ENCODE data around the gene TSPEAR. TPM values are rescaled to one million over a fixed set of nuclear protein-coding genes. Genes with fewer than 3 reads are reported as not detected.

The TSPEAR gene
- total RNA-seq, 2 donors from 2014 or later = not detected

- Histone ChIP-seq H3K36me3 (no peaks in the 10 kb centered on the region), H3K4me3 (no peak overlapping the region), H3K4me1 (ENCODE audit: control insufficient read depth in 1 of 2, low read depth in 2 of 2) (no peaks in the 10 kb centered on the region), H3K9me3 (no peaks in the 10 kb centered on the region), H3K27ac (no peak overlapping the region), H3K27me3 (replicated peaks; ENCODE audit: insufficient read depth) (no peaks in the 10 kb centered on the region)
- ATAC-seq (ENCODE audit: insufficient number of reproducible peaks, low FRiP score, low read depth) (no peak), DNase-seq (ENCODE audit: low spot score) (no peak)
- TF ChIP-seq CTCF (IDR thresholded peaks at IDR 0.05) = no peak
Observed at GRCh38 chr21:44684077-44684476, 27.3 kb downstream of the TSPEAR start.

- H3K9me3 ChIP-seq = no peaks in the 10 kb centered on the region
- no peak for DNase-seq (ENCODE audit: low spot score)
- H3K4me1 ChIP-seq (ENCODE audit: control insufficient read depth in 1 of 2, low read depth in 2 of 2) = no peaks in the 10 kb centered on the region
- no peak for TF ChIP-seq CTCF (IDR thresholded peaks at IDR 0.05)
- H3K36me3 ChIP-seq = no peaks in the 10 kb centered on the region
- no peak overlapping the region for H3K27ac ChIP-seq
- ATAC-seq (ENCODE audit: insufficient number of reproducible peaks, low FRiP score, low read depth) = no peak
- no peak overlapping the region for H3K4me3 ChIP-seq
- H3K27me3 ChIP-seq (replicated peaks; ENCODE audit: insufficient read depth) = no peaks in the 10 kb centered on the region
Observed at GRCh38 chr21:44682580-44683151, 28.7 kb downstream of the TSPEAR start.

GRCh38 chr21:44681861-44682579, 29.4 kb downstream of the TSPEAR start, which contains the start of gene KRTAP12-1:
TSS of gene KRTAP12-1 (minus strand) at chr21:44682163. CDS start at chr21:44682123, 40 bp downstream.
- ATAC-seq (ENCODE audit: insufficient number of reproducible peaks, low FRiP score, low read depth) (no peak), DNase-seq (ENCODE audit: low spot score) (no peak)
- Histone ChIP-seq H3K4me1 (ENCODE audit: control insufficient read depth in 1 of 2, low read depth in 2 of 2) (no peaks in the 10 kb centered on the region), H3K4me3 (no peak within 1 kb of the TSS), H3K9me3 (no peaks in the 10 kb centered on the region), H3K27ac (no peak within 1 kb of the TSS), H3K36me3 (no peaks in the 10 kb centered on the region), H3K27me3 (replicated peaks; ENCODE audit: insufficient read depth) (no peaks in the 10 kb centered on the region)
- TF ChIP-seq CTCF (IDR thresholded peaks at IDR 0.05) = no peak

- Histone ChIP-seq H3K27me3 (replicated peaks; ENCODE audit: insufficient read depth) (no peaks in the 10 kb centered on the region), H3K4me3 (no peak overlapping the region), H3K9me3 (no peaks in the 10 kb centered on the region), H3K36me3 (no peaks in the 10 kb centered on the region), H3K27ac (no peak overlapping the region), H3K4me1 (ENCODE audit: control insufficient read depth in 1 of 2, low read depth in 2 of 2) (no peaks in the 10 kb centered on the region)
- DNase-seq (ENCODE audit: low spot score) = no peak
- TF ChIP-seq CTCF (IDR thresholded peaks at IDR 0.05) = no peak
- no peak for ATAC-seq (ENCODE audit: insufficient number of reproducible peaks, low FRiP score, low read depth)
Observed at GRCh38 chr21:44681152-44681551, 30.2 kb downstream of the TSPEAR start.

GRCh38 chr21:44677881-44678280, 33.5 kb downstream of the TSPEAR start:
- Histone ChIP-seq H3K9me3 (no peaks in the 10 kb centered on the region), H3K36me3 (no peaks in the 10 kb centered on the region), H3K27me3 (replicated peaks; ENCODE audit: insufficient read depth) (no peaks in the 10 kb centered on the region), H3K4me3 (no peak overlapping the region), H3K27ac (no peak overlapping the region), H3K4me1 (ENCODE audit: control insufficient read depth in 1 of 2, low read depth in 2 of 2) (no peaks in the 10 kb centered on the region)
- TF ChIP-seq CTCF (IDR thresholded peaks at IDR 0.05) = no peak
- ATAC-seq (ENCODE audit: insufficient number of reproducible peaks, low FRiP score, low read depth) (no peak), DNase-seq (ENCODE audit: low spot score) (no peak)
